Right forelimb (tissue), 1 donor: ENCODE data around the gene SYTL4.

Experiments used
- DNase-seq: peaks from one replicate; pipeline ENCODE4 v3.0.0-alpha.2; 2018

Gene SYTL4

GRCh38 chrX:100687546-100687945 lies 44.4 kb downstream of the SYTL4 start:
- DNase-seq: no peak

GRCh38 chrX:100687128-100687527 lies 44.8 kb downstream of the SYTL4 start:
- no peak for DNase-seq

GRCh38 chrX:100685997-100686305 lies 46.0 kb downstream of the SYTL4 start:
- DNase-seq: no peak

- DNase-seq: peak; percentile 62
These were observed 46.5 kb downstream of the SYTL4 start for GRCh38 chrX:100685284-100685996.

GRCh38 chrX:100682939-100683338 lies 49.0 kb downstream of the SYTL4 start:
- no peak for DNase-seq

GRCh38 chrX:100681599-100681998 lies 50.3 kb downstream of the SYTL4 start:
- DNase-seq: no peak

GRCh38 chrX:100680756-100681155 lies 51.2 kb downstream of the SYTL4 start:
- no peak for DNase-seq

GRCh38 chrX:100677611-100678181 lies 54.2 kb downstream of the SYTL4 start:
- DNase-seq: no peak

GRCh38 chrX:100674705-100675104 lies 57.2 kb downstream of the SYTL4 start:
- no peak for DNase-seq

GRCh38 chrX:100673397-100673953 lies 58.4 kb downstream of the SYTL4 start:
- no peak for DNase-seq

GRCh38 chrX:100672966-100673365 lies 59.0 kb downstream of the SYTL4 start:
- no peak for DNase-seq

GRCh38 chrX:100663642-100664041 lies 68.3 kb downstream of the SYTL4 start:
- no peak for DNase-seq

- DNase-seq: no peak
These were observed 69.1 kb downstream of the SYTL4 start for GRCh38 chrX:100662796-100663195.

GRCh38 chrX:100662170-100662569 lies 69.8 kb downstream of the SYTL4 start:
- no peak for DNase-seq

GRCh38 chrX:100659431-100660137 lies 72.3 kb downstream of the SYTL4 start:
- DNase-seq: no peak

GRCh38 chrX:100658941-100659381 lies 73.0 kb downstream of the SYTL4 start:
- DNase-seq: no peak

- no peak for DNase-seq
These were observed 77.7 kb downstream of the SYTL4 start for GRCh38 chrX:100654261-100654660.

- no peak for DNase-seq
These were observed 79.7 kb downstream of the SYTL4 start for GRCh38 chrX:100652266-100652665.

GRCh38 chrX:100650841-100651240 lies 81.1 kb downstream of the SYTL4 start:
- DNase-seq: no peak

- DNase-seq: peak; percentile 70
These were observed 82.2 kb downstream of the SYTL4 start for GRCh38 chrX:100649550-100650356.

GRCh38 chrX:100648458-100649417 lies 83.2 kb downstream of the SYTL4 start:
- peak; percentile 70 for DNase-seq

GRCh38 chrX:100647739-100648138 lies 84.2 kb downstream of the SYTL4 start:
- no peak for DNase-seq
